Measurements from ENCODE around the gene TBC1D10B.

TBC1D10B gene

DNA sequence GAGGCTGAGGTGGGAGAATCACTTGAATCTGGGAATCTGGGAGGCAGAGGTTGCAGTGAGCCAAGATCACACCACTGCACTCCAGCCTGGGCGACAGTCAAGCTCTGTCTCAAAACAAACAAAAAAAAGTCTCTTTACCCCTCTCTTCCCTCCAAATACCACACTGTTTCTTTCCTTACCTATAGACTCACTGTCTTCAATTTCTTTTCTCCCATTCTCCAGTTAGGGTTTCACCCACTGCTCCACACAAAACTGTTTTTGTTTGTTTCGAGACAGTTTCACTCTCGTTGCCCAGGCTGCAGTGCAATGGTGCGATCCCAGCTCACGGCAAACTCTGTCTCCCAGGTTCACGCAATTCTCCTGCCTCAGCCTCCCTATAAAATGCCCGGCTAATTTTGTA lies 9.1 kb downstream of the TBC1D10B start:
- no peak overlapping the region for H3K4me3 ChIP-seq (ENCODE audit: low read length)
- no peak for DNase-seq (ENCODE audit: low read depth)
- no peak for TF ChIP-seq CTCF (conservative IDR thresholded peaks at IDR 0.05; ENCODE audit: low read length)

GRCh38 chr16:30359871-30360170 lies 10.5 kb downstream of the TBC1D10B start:
- no peak for TF ChIP-seq CTCF (conservative IDR thresholded peaks at IDR 0.05; ENCODE audit: low read length)
- no peak overlapping the region for H3K4me3 ChIP-seq (ENCODE audit: low read length)
- no peak for DNase-seq (ENCODE audit: low read depth)

- no peak for TF ChIP-seq CTCF (conservative IDR thresholded peaks at IDR 0.05; ENCODE audit: low read length)
- no peak for DNase-seq (ENCODE audit: low read depth)
- H3K4me3 ChIP-seq (ENCODE audit: low read length): no peak overlapping the region
Measured at GRCh38 chr16:30358990-30359870, 11.1 kb downstream of the TBC1D10B start.

- H3K4me3 ChIP-seq (ENCODE audit: low read length): no peak overlapping the region
- no peak for TF ChIP-seq CTCF (conservative IDR thresholded peaks at IDR 0.05; ENCODE audit: low read length)
- DNase-seq (ENCODE audit: low read depth): no peak
Measured at GRCh38 chr16:30358577-30358936, 11.7 kb downstream of the TBC1D10B start.

GRCh38 chr16:30357715-30358576 lies 12.3 kb downstream of the TBC1D10B start:
- no peak for DNase-seq (ENCODE audit: low read depth)
- H3K4me3 ChIP-seq (ENCODE audit: low read length): no peak overlapping the region
- no peak for TF ChIP-seq CTCF (conservative IDR thresholded peaks at IDR 0.05; ENCODE audit: low read length)

DNA sequence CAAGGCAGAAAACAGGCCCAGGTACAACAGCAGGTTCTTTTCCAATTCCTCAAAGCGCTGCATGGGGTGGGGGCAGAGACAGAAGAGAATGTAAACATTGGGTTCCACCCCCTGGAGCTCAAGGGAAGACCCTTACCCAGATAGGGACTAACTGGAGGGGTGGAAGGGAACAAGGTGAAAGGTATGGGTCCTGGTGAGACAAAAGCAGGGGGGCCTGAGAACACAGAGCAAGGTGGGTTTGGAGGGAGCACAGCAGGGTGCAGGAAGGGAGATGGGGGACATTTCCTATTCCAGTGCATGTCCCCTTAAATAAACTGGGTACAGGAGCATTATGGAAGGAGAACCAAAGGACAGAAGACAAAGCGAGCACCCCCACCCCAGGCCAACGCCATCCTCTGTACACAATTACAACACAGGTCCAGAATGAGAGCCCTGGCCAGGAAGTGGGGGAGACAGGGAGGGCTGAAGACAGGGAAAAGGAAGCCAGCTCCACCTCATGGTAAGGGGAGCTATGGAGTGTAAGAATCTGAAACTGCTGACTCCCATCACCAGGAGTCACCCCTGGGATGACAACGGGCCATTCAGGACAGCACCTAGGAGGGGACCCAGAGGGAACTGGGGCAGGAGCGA lies 13.1 kb downstream of the TBC1D10B start:
- TF ChIP-seq CTCF (conservative IDR thresholded peaks at IDR 0.05; ENCODE audit: low read length): no peak
- H3K4me3 ChIP-seq (ENCODE audit: low read length): no peak overlapping the region
- no peak for DNase-seq (ENCODE audit: low read depth)

Data from AG10803 (cell line).